GM15510 (cell line): Measurements from ENCODE around the gene PTPRM.

Experiments used
- POLR2A ChIP-seq: IDR thresholded peaks from 3 replicates; pipeline ENCODE4 v1.6.1; 2011; ENCODE audit warnings: borderline replicate concordance; ENCODE audit not compliant: insufficient read length; ENCODE audit errors: extremely low read depth

Gene PTPRM

DNA sequence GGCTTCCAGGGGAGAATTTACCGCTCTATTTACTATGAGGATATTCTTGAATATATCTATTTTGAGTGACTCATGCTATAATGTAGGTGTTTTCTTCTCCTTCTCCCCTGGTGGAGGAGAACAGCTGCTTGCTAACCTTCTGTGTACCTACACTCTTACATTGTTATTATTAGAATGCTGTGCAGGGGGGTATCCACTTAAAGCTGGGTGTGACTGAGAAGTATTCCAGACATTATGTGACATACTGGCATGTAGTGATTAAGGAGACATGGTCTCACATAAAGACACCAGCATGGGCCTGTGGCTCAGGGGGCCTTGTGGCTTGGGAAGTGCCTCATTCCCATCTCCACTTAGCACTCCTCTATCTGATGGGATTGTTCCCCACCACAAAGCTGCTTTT is 287.9 kb downstream of the PTPRM start:
- no peak for TF ChIP-seq POLR2A

DNA sequence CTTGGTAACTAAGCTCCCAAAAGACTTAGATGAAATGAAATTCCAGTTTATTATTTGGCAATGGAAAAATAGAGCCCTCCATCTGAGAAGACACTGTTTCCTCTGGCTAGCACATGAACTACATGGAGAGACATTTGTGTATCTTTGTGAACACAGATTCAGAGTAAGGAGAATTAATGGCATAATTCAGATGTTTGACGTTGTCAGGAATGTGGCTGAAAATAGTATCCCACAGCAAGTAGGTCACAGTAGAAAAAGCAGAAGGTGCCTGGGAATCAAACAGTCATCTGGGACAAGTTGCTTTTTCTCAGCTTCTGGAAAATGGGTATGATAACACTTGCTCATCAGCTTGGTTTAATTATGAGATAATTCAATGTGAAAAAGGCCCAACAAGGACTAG is 288.6 kb downstream of the PTPRM start:
- TF ChIP-seq POLR2A = no peak

DNA sequence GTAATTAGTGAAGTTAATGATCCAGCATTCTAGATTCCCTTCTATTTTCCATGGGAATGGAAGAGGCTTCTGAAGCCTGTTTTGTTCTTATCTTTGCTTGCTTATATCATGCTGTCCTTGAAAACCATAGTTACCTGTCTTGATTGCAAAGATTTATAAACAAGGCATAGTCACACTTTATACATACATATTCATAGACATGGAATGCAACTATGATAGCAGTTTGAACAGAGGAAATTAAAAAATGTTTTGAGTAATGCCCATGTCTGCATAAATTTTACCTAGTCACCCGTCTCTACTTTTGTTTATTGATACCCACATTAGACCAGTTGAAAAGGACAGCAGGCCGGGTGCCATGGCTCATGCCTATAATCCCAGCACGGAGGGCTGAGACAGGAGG is 289.0 kb downstream of the PTPRM start:
- TF ChIP-seq POLR2A = no peak

DNA sequence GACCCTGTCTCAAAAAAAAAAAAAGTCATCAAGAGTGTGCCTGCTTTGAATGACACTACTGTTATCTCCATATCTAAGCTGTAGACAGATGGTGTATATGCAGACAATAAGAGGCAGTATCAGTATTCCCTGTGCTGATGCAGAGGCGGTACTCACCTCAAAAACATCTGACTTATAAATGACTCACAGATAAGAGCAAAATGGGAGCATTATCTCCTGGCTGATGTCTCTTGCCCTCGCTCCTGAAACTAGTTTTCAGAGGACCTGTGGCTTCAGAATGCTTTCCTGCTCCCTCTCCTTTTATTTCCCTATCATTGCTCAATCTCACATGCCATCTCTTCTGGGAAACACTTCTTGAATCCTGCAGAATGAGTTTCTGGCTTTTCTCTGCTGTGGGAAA is 289.6 kb downstream of the PTPRM start:
- no peak for TF ChIP-seq POLR2A

DNA sequence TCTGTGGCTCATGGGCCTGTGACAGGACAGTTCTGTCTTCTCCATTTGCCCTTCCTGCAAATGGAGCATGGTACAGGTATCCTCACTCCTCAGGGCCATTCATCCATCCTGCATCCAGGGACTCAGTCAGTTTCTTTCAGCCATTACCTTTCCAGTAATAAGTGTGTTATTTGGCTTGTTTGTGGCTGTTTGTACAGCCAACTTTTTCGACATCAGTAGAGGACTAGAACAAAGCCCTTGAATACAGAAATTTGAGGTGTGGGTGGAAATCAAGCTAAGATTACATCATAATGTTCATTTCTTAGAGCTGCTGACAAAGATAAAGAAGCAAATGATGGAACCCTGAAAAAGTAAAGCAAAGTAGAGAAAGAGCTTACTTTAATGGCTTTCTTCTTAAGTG is 290.4 kb downstream of the PTPRM start:
- no peak for TF ChIP-seq POLR2A

DNA sequence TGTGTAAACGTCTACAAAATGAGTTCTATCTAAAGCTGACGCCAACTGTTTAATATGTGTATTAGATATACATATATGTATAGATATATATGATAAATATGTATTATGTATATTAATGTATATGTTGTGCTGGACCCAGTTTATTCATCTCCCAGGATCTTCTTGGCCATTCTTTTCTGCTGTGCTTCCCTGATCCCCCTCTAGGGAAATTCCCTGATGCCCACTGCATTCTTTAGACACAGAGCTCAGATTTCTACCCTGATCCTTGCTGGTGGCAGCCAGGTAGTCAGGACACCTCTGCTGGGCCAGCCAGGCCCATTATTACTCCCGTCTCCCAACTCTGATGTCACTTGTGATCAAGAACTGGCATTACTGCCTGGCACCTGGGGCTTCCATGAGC is 292.0 kb downstream of the PTPRM start:
- no peak for TF ChIP-seq POLR2A

DNA sequence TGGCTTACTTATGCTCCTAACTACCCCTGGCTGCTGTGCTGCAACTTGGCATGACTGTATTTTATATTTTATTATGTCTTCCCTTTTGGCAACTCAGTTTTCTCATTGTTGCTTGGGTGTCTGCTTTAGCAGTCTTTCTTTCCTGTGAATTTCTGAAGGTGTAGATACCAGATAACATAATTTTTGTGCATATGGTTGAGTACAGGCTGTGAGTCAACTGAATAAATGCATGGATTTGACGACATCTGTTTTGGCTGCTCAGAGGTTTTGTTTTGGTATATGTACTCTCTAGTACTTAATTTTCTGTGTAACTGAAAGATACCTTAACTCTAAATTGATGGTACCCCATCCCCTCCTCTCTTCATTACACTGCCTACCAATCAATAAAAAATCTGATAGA is 303.1 kb downstream of the PTPRM start:
- no peak for TF ChIP-seq POLR2A

DNA sequence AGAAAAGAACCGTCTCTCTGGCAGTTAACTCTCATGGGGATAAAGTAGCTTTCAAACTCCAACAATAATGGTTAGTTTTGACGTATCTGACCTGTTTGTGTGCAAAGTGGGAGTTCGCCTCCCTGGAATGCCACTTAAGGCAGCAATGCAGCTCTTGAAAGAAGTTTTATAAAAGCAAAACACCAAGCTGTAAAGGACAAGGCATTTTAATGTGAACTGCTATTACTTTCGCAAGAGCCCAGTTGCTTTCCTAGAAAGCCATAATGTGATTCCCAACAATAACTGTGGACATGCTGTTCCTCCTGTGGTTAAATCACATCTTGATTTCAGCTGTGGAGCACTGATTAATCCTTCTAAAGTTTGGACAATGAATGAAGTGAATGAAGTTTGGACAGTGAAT is 303.7 kb downstream of the PTPRM start:
- TF ChIP-seq POLR2A = no peak

DNA sequence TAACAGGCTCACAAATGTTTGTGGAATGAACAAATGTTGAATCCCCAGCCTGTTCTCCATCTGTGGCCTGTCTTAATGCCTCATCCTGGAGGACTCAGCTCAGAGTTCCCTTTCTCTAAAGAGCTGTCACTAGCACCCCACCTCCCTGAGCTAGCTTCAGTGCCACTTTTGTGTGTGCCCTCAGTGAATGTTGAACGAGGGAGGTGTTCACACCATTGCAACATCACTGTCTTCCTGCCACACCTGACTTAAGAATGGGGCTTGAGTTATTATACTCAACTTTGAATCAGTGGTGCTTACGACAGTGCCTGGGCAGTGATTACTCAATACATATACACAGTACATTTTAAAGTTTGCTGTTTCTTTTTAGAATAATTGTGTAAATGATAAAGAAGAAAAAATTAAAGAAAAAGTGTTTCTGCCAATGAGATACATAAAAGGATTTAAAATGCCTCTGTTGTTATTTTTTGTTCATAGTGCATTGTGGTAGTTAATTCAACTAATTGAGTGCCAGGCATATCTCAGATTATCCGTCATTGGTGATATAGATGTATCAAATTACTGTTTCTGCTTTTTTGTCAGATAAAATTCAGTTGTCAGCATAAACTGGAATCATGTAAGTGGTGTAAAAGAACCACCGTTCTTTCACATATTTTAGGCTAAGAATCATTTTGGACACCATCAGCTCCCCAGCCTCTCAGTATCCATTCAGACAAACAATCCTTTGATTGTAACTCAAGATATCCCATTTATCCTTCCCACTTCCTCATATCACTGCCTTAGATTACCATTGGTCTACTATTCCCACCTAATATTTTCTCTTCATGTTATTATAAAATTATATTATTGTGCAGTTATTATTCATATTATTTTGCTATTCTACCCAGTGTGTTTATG is 304.7 kb downstream of the PTPRM start:
- no peak for TF ChIP-seq POLR2A

DNA sequence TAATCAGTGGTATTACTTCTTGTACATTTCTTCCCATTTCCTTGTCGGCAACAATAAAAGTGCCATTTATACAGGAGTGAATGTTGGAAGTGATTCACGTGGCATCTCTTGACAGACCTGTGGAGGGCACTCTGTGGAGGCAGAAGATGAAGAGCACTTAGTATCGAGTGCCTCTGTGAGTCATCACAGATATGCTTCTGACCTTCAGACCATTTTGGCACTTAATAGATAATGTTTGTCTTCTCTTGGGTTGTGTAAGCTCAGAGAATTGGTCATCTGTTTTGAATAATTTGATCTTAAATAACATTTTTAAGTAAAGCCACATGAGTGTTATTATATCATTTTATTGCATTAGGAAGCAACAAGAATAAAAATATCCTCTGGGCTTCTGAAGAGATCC is 305.5 kb downstream of the PTPRM start:
- TF ChIP-seq POLR2A = no peak

DNA sequence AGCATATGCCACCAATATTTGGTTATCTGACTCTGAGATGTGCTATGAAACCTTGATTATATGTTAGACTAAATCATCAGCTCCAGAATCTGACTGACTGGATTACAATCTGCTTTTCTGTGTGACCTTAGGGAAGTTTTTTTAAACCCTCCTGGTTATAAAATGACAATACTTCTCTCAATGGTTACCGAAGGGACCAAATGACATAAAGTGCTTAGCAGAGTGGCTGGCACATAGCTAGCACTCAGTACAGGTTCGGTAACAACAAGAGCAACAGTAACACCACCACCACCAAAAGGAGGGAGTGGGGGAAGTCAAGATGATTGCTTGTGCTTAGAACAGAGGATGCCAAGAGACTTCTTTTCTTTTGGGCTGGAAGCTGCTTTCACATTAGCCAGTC is 306.2 kb downstream of the PTPRM start:
- no peak for TF ChIP-seq POLR2A

DNA sequence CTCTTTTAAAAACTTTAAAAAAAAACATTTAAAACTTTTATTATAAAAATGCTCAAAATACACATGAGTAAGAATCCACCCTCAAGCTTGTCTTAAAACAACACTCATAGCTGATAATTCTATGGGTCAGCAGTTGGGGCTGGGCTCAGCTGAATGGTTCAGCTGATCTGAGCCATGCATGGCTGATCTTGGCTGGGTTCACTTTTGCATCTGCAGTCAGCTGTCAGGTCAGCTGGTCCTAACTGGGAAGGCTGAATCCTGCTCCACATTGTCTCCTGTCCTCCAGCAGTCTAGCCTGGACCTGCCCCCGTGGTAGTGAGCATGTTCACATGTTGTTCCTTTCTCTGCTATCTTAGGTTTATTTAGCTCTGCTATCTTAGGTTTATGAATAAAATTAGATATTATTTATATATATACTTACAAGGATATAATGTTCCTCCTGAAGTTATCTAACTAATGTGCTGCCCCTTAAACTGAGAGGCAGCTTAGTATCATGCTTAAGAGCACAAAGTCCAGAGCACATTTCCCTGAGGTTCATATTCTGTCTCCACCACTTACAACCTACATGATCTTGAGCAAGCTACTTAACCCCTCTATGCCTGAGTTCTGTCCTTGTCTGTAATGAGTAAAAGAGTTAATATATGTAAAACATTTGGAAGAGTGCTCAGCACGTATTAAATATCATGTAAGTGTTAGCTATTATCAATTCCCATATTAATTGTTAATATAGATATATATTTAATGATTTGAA is 309.4 kb downstream of the PTPRM start:
- no peak for TF ChIP-seq POLR2A

DNA sequence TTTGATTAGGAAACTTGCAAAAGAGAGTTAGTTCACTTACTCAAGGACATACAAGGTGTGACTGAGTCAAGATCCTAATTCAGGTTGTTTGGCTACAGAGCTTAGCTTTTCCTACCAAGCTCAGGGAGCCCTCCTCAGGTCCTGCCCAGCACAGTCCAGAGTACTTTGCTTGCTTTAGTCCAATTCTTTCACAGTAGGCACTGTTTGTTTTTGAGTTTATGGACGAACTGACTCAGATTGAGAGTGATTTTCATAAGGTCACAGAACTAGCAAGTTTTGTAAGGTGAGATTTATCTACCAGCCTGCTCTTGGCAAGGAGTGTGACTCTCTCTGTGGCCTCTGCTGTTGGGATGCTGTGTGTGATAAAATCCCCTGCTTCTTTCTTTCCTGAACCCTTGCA is 310.5 kb downstream of the PTPRM start:
- no peak for TF ChIP-seq POLR2A

DNA sequence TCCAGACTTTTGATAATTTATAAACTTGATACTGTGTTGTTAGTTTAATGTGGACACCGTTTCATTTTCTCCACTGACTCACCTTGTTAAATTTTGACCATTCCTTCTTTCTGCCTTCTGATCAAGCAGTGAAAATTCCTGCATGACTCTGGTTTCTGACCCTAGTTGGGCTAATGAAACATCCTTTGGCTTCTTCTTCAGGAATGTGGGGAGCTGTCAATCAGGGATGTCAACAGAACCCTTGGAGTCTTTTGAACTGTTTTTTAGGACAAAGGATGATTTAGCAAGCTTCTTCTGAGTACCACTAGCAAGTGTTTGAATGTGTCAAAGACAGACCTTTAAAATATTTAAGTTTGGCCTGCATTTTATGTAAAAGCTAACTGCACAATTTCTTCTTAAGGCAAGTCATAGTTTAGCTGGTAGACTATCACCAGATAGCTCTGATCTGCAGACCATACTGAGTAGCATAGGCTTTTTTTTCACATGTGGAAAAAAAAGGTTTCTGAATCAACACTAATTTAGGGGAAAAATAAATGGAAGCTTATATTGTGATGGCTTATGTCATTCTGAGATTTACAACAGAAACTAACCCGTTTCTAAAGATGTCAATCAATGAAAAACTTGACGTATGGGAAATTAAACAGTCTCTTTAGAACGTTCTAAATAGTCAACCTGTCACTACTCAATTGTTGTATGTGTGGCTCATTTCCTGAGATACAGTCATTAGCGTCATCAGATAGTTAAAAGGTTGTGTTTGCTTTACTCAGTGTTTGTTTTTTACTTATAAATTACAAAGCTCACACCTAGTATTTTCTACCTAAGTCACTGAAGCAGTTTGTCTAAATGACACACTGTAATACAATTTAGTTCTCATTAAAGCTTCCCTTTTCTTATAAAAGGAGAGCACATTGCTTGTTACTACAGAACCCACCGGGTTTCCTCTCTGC is 311.4 kb downstream of the PTPRM start:
- no peak for TF ChIP-seq POLR2A

DNA sequence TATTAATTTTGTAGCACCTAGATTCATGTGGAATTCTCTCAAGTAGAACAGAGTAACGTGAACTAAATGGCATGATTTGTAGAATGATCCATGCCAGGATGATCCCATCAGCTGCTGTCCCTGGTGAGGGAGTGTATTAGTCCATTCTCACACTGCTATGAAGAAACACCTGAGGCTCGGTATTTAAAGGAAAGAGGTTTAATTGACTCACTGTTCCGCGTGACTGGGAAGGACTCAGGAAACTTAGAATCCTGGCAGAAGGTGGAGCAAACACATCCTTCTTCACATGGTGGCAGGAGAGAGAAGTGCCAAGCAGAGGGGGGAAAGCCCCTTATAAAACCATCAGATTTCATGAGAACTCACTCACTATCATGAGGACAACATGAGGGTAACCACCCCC is 312.6 kb downstream of the PTPRM start:
- TF ChIP-seq POLR2A = no peak

DNA sequence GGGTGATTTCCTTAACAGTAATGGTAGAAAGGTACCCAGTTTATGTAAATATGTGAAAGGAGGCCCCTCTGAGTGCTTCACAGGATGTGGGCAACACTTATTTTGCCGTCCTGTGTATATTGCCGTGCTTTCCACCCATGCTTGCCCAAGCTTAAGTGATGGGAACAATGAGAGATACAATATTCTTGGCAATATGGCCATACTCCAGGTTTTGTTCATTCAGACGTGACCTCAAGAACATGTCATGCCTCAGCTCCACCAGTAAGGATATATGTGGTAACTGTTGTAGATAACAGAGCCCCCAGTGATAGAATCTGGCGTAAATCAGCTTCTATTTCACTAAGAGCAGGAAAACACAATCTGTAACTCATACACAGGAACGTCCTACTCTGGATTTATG is 318.7 kb downstream of the PTPRM start:
- no peak for TF ChIP-seq POLR2A

DNA sequence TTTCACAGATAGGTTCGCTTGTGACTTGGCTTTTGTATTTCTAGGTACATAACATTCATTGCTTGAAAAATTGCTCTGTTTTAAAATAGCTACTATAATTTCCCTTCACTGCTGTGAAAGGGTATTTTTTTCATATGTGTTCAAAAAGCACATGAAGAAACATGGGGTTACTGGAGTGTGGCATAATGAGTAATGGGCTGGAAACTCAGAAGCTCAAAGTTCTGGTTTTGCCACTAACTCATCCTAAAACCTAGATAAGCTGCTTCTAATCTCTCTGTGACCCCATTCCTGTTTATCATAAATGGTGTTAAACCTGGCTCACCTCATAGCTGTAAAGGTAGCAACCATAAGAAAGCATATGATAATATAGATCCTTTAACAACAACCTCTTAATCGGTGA is 319.3 kb downstream of the PTPRM start:
- no peak for TF ChIP-seq POLR2A
